Lower leg skin (tissue), 3 donors: ENCODE data around the gene SKOR1.

Source experiments
- POLR2A ChIP-seq, 2 donors: fragments of 450-650 bp; IDR thresholded peaks; one replicate each; pipeline ENCODE4 v1.6.1; 2016 to 2017; ENCODE audit warnings: antibody characterized with exemption in 2 of 2, mild to moderate bottlenecking in 1 of 2, moderate library complexity in 1 of 2
- TF ChIP-seq, protein P1 (sequence below), 3 donors: fragments of 450-650 bp; IDR thresholded peaks; one replicate each; pipeline ENCODE4 v1.5.1; 2016; ENCODE audit warnings: antibody characterized with exemption in 3 of 3, mild to moderate bottlenecking in 3 of 3, moderate library complexity in 2 of 3

DNA sequence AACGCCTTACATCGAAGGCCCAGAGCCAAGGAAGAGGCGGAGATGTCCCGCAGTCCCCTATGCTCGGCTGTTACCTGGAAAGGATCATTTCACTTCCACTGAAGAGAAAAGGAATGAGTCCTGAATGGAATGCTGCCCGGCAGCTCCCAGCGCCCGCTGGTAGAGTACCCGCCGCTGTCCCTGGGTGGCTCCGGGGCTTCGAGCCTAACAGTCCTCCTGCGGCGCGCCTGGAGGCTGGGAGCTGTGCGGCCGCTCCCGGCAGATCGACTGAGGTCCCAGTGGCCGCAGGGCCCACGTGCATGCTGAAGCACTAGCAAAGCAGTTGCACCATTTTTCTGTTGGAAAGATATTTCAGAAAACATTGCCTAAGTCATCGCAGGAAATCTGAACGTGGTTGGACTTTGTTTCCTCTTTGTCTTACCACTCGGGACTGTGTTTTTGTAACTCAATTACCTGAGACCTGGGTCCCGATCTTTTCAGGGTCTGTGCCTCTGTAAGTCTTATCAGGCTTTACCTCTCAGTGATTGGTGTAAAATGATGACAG lies 13.6 kb downstream of the SKOR1 start:
- TF ChIP-seq, protein P1, sequence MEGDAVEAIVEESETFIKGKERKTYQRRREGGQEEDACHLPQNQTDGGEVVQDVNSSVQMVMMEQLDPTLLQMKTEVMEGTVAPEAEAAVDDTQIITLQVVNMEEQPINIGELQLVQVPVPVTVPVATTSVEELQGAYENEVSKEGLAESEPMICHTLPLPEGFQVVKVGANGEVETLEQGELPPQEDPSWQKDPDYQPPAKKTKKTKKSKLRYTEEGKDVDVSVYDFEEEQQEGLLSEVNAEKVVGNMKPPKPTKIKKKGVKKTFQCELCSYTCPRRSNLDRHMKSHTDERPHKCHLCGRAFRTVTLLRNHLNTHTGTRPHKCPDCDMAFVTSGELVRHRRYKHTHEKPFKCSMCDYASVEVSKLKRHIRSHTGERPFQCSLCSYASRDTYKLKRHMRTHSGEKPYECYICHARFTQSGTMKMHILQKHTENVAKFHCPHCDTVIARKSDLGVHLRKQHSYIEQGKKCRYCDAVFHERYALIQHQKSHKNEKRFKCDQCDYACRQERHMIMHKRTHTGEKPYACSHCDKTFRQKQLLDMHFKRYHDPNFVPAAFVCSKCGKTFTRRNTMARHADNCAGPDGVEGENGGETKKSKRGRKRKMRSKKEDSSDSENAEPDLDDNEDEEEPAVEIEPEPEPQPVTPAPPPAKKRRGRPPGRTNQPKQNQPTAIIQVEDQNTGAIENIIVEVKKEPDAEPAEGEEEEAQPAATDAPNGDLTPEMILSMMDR (IDR thresholded peaks at IDR 0.05): no peak
- TF ChIP-seq POLR2A (IDR thresholded peaks at IDR 0.05): no peak
